Adipose tissue (tissue), 3 donors: ENCODE data around the gene SLC27A3. TPM values are rescaled to one million over a fixed set of nuclear protein-coding genes. Genes with fewer than 3 reads are reported as not detected.
"Not testable (repeated sequence)": the region's sequence is repeated elsewhere in the genome, so short reads cannot be mapped to it uniquely, and the experiment has no call there.

Experiments used
- H3K27ac ChIP-seq: one replicate; pipeline ENCODE4 v1.5.1; 2013; ENCODE audit warnings: low read depth, low read length
- WGBS, 3 donors: extraction: QIAGEN DNeasy Blood & Tissue Kit; methylation state at CpG; one replicate each; pipeline ENCODE4 v1.1.7; 2013; 5-methylcytosine and 5-hydroxymethylcytosine counted together
- polyA plus RNA-seq, 3 donors: library from polyadenylated mRNA; stranded (reverse); fragments of 200-250 nt; gene quantifications; one replicate each; pipeline ENCODE4 v1.2.3, GENCODE V29; 2013
- donor health status: healthy with polysubstance abuse.
- donor health status: Bipolar disorder and iron deficiency.
- donor health status: healthy.

The SLC27A3 gene
- polyA plus RNA-seq, 3 donors = 22.2 to 111 (median 83.7) TPM

DNA sequence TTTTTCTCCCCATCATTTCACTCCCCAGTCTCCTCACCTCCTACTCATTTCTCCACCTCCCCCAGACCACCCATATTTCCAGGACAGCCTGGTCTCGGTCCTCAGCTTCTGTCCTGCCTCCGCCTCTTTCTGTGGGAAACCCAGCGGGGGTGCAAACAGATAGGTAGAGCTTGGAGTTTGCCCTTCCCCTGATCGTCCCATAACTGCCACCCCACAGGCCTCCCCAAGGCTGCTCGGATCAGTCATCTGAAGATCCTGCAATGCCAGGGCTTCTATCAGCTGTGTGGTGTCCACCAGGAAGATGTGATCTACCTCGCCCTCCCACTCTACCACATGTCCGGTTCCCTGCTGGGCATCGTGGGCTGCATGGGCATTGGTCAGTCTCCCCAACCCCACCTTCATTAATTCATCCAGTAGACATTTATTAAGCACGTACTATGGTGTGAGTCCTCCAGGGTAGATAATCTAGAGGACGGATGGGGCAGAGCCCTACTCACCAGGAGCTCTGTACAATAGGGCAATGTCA is 1.7 kb downstream of the SLC27A3 start:
- no peak overlapping the region for H3K27ac ChIP-seq
- 83 to 86% (median 83%) methylated on average over 10 of the region's 10 CpGs for WGBS, 3 donors

DNA sequence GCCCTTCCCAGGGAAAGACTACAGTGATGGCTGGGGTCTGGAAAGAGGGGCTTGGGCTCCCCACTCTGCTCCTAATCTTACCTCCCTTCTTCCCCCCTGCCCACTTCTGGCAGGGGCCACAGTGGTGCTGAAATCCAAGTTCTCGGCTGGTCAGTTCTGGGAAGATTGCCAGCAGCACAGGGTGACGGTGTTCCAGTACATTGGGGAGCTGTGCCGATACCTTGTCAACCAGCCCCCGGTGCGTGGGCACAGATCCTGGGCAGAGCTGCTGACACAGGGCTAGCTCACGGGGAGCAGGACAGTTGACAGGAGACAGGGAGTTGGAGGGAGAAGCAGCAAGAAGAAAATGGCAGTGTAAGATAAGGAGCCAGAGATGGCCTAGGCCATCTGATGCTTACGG is 2.4 kb downstream of the SLC27A3 start:
- H3K27ac ChIP-seq = no peak overlapping the region
- 24 to 57% (median 50%) methylated on average over 7 of the region's 7 CpGs for WGBS, 3 donors

DNA sequence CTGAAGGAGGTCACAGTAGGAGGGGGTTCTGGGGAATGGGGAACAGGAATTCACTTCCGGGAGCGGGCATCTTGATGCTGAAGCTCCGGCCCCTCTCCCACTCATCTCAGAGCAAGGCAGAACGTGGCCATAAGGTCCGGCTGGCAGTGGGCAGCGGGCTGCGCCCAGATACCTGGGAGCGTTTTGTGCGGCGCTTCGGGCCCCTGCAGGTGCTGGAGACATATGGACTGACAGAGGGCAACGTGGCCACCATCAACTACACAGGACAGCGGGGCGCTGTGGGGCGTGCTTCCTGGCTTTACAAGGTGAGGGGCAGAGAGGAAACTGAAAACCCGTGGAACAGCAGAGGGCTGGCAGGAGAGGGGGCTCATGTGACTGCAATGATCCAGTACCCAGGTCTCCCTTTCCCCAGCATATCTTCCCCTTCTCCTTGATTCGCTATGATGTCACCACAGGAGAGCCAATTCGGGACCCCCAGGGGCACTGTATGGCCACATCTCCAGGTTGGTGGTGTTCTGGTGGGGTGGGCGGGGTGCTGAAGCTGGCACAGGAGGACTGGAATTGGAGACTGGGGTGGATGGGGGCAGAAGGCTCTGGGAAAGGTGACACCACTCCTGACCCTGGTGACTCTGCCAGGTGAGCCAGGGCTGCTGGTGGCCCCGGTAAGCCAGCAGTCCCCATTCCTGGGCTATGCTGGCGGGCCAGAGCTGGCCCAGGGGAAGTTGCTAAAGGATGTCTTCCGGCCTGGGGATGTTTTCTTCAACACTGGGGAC is 3.0 kb downstream of the SLC27A3 start:
- 86 to 90% (median 88%) methylated on average over 22 of the region's 22 CpGs for WGBS, 3 donors
- H3K27ac ChIP-seq = no peak overlapping the region

DNA sequence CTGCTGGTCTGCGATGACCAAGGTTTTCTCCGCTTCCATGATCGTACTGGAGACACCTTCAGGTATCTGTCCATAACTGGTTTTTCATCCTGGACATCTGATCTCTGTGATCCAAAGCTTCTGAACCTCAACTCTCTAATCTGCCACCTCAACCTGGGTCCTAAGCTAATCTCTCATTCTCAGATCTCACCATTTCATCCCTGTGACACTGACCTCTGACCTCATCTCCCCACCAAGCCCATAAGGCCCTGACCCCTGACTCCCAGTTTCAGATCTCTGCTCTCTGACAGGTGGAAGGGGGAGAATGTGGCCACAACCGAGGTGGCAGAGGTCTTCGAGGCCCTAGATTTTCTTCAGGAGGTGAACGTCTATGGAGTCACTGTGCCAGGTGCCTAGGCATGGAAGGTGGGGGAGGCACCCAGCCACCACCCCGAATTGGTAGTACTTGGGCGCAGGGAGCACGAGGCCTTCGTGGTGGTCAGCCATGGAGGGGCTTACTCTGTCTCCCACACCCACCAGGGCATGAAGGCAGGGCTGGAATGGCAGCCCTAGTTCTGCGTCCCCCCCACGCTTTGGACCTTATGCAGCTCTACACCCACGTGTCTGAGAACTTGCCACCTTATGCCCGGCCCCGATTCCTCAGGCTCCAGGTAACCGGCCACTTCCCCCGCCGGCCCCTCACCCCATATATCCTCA is 3.8 kb downstream of the SLC27A3 start:
- H3K27ac ChIP-seq = no peak overlapping the region
- 83 to 86% (median 85%) methylated on average over 18 of the region's 18 CpGs for WGBS, 3 donors

DNA sequence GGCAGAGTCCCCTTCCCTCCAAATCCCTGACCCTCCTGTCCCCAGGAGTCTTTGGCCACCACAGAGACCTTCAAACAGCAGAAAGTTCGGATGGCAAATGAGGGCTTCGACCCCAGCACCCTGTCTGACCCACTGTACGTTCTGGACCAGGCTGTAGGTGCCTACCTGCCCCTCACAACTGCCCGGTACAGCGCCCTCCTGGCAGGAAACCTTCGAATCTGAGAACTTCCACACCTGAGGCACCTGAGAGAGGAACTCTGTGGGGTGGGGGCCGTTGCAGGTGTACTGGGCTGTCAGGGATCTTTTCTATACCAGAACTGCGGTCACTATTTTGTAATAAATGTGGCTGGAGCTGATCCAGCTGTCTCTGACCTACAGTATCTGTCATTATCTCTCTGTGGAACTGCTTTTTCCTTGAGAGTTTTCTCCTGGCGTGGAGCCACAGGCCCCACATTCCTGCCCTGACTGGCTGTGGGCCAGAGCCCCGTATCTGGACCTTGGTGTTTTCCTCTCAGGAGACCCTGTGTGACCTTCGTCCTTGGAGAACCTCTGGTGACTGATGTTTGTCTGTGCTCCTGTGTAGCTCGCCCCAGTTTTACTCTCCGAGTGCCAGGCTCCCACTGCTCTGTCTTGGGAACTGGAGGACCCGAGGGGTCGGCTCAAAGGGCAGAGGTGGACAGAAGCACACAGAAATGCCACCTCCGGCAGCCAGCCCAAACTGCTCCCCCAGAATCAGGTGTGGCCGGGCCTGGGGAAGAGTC is 4.8 kb downstream of the SLC27A3 start:
- WGBS, 3 donors = 29 to 68% (median 58%) methylated on average over 17 of the region's 17 CpGs
- no peak overlapping the region for H3K27ac ChIP-seq

DNA sequence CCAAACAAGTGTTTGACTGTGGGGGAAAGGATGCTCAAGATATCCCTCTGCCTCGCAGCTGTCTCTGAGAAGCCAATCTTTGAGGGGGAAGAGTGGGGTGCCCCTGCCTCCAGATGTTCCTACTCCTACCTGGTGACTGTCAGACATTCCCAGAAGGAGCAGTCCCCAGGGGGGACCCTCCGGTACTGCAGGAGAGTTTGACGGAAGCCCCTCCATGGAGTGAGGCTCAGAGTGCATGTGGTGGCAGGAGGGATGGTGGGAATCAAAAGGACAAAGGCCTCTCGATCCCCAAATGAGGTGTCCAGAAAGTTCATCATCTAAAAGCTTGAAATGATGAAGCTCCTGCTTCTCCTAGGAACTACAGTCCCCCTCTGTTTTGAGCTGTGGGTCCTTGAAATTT is 5.3 kb downstream of the SLC27A3 start:
- WGBS, 3 donors = 64 to 82% (median 71%) methylated on average over 4 of the region's 4 CpGs

DNA sequence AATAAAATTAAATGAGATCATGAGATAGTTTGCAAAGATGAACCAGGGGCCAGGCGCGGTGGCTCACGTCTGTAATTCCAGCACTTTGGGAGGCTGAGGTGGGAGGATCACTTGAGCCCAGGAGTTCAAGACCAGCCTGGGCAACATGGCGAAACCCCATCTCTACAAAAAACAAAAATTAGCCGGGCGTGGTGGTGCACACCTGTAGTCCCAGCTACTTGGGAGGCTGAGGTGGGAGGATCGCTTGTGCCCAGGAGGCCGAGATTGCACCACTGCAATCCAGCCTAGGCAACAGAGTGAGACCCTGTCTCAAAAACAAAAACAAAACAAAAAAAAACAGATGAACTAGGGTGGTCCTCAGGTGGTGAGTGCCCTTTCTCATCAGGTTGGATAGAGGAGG is 7.4 kb downstream of the SLC27A3 start:
- H3K27ac ChIP-seq = not testable (repeated sequence)
- WGBS, 3 donors = 90 to 92% (median 92%) methylated on average over 8 of the region's 8 CpGs

More for the DNA sequence above, 5.3 kb downstream of the SLC27A3 start:
- no peak overlapping the region for H3K27ac ChIP-seq

DNA sequence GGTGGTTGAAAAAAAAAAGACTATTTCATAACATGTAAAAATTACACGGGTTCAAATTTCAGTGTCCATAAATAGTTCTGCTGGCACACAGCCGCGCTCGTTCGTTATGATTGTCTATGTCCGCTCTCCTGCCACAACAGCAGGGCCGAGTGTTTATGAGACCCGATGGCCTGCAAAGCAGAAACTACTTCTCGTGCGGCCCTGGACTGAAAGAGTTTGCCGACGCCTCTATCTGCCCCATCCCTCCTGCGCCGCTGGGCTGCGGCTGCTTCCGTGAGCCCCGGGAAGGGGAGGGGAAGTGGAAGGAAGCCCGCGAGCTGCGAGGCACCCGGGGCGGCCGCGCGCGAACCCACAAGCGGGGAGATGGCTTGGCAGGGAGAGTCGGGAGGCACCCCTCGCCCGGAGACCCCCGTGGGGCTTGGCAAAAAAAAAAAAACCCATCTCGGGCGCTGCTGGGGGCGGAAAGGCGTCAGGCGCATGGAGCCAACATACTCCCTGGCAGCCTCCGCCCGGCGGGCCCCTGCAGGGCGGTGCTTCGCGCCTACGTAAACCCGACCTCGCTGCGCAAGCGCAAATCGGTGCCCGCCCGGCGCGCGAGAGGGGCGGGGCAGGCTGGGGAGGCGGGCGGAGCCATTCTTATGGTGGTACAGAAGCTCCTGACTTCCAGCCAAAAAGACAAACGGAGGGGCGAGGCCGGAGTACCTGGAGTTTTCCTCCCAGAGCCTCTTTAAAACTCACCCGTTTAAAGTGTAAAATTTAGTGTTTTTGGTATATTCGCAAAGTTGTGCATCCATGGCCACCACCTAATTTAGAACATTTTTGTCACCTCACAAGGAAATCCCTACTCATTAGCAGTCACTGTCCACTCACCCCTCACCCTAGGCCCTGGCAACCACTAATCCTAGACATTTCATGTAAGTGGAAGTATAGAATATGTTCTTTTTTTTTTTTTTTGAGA is 8.3 kb downstream of the SLC27A3 start:
- WGBS, 3 donors = 0 to 1% (median 1%) methylated on average over 58 to 61 of the region's 61 CpGs

DNA sequence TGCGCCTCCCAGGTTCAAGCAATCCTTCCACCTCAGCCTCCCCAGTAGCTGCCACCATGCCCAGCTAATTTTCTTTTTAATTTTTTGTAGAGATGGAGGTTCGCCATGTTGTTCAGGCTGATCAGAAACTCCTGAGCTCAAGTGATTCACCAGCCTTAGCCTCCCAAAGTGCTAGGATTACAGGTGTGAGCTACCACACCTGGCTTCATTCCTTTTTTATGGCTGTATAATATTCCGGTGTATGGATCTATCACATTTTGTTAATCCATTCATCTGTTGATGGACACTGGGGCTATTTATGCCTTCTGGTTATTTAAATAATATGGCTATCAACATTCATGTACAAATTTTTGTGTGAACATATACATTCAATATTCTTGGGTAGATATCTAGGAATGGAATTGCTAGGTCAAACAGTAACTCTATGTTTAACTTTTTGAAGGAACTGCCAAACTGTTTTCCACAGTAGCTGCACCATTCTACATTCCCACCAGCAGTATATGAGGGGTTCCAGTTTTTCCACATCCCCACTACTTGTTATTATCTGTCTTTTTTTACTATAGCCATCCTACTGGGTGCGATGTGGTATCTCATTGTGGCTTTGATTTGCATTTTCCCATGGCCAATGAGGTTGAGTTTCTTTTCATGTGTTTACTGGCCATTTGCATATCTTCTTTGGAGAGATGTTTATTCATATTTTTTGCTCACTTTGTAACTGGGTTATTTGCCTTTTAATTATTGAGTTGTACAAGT is 11.0 kb downstream of the SLC27A3 start:
- WGBS, 3 donors = 95 to 97% (median 96%) methylated on average over 4 of the region's 4 CpGs
- H3K27ac ChIP-seq = no peak overlapping the region

More for the DNA sequence above, 8.3 kb downstream of the SLC27A3 start:
- peak overlapping the region; percentile 67 for H3K27ac ChIP-seq

DNA sequence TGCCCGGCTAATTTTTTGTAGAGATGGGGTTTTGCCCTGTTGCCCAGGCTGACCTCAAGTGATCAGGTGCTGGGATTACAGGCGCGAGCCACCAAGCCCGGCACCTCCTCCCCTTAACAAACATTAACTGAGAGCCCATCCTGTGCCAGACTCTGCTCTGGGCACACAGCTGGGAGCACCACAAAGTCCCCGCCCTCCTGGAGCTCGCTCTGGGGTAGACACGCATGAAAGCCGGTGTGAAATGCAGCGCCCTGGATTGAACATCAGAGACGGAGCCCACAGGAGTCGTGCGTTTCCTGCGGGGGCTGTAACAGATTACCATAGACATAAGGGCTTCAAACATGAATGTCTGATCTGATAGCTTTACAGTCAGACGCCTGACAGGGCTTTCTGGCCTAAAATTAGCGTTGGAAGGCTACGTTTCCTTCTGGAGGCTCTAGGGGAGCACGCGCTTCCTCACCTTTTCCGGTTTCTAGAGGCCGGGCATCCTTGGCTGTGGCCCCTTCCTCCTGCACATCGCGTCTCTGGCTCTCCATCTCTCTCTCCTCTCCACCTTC is 14.3 kb downstream of the SLC27A3 start:
- H3K27ac ChIP-seq = peak overlapping the region; percentile 55
- WGBS, 3 donors = 27 to 40% (median 39%) methylated on average over 22 of the region's 22 CpGs

DNA sequence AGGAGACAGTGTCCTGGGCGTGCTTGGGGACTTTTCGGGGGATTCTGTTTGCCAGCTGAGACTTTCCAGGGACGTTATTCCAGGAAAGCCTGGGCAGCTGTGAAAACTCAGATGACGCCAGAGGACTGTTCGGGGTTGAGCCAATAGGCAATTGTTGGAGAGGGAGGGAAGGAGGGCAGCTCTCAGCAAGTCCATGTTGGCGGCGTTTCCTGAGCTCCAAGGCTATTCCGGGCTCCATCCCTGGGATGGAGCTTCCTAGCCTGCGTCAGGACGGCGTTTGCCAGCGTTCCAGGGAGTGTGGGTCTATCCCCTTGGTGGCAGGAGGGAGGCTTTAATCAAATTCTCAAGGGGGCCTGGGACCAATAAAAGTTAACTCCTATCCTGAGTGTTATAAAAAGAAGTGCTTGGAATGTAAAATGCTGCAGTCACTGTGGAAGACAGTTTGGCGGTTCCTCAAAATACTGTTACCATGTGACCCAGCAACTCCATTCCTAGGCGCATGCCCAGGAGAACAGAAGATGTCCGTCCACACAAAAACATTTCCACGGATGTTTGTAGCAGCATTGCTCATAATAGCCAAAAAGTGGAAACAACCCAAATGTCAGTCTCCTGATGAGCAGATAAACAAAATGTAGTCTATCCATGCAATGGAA is 15.2 kb downstream of the SLC27A3 start:
- WGBS, 3 donors = 19 to 37% (median 20%) methylated on average over 16 of the region's 16 CpGs
- H3K27ac ChIP-seq = peak overlapping the region; percentile 55

DNA sequence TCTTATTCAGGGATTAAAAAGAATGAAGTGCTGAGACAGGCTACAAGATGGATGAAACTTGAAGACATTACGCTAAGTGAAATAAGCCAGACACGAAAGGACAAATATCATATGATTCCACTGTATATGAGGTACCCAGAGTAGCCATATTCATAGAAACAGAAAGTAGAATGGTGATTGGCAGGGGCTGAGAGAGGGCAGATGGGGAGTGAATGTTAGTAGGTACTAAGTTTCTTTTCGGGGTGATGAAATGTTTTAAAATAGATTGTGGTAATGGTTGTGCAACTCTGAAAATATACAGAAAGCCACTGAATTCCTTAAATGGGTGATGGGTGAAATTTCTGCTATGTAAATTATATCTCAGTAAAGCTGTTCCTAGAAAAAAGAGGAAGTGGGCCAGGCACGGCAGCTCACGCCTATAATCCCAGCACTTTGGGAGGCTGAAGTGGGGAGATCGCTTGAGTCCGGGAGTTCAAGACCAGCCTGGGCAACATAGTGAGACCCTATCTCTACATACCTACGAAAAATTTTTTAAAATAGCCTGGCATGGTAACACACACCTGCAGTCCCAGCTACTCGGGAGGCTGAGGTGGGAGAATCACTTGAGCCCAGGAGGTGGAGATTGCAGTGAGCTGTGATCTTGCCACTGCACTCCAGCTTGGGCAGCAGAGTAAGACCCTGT is 15.9 kb downstream of the SLC27A3 start:
- 40 to 74% (median 45%) methylated on average over 9 of the region's 9 CpGs for WGBS, 3 donors
- H3K27ac ChIP-seq = no peak overlapping the region

DNA sequence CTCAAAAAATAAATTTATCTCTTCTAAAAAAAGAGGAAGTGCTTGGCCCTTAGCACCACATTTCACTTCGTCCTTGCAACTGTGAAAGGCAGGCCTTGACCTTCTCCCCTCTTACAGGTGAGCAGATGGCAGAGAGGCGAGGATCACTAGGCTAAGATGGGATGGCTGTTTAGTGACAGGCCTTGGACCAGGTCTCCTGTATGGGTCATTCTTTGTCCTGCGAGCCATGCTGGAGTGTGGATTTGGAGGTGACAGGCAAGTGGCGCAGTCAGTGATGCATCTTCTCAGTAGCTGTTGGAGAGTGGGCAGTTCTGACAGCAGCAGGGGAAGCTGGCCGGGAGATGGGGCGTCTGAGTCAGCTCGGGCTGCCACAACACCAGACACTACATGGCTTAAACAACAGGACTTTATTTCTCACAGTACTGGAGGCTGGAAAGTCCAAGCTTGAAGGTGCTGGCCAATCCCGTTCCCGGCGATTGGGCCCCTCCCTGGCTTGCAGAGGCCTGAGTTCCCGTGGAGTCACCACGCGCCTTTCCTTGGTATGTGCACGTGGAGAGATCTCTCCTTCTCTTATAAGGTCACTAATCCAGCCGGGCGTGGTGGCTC is 16.5 kb downstream of the SLC27A3 start:
- WGBS, 3 donors = 80 to 88% (median 84%) methylated on average over 16 of the region's 16 CpGs
- H3K27ac ChIP-seq = no peak overlapping the region

DNA sequence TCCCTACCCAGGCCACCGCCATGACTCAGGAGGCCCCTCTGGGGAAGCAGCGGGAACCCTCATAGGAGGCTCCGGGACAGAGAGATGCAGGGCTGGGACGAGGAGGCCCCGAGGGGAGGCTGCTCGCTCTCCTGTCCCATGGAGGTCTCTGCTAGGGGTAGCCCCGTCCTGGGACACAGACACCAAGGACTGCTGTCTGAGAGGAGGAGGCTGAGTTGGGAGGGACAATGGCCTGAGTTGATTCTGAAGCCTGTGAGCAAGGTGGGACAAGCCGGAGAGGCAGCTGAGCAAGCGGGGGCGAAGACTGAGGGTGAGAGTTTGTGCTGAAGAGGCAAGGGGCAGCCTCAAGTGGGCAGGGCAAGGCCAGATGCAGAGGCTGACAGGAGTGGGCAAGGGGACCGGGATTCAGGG is 17.4 kb downstream of the SLC27A3 start:
- WGBS, 3 donors = 90 to 94% (median 91%) methylated on average over 11 of the region's 11 CpGs
- no peak overlapping the region for H3K27ac ChIP-seq

DNA sequence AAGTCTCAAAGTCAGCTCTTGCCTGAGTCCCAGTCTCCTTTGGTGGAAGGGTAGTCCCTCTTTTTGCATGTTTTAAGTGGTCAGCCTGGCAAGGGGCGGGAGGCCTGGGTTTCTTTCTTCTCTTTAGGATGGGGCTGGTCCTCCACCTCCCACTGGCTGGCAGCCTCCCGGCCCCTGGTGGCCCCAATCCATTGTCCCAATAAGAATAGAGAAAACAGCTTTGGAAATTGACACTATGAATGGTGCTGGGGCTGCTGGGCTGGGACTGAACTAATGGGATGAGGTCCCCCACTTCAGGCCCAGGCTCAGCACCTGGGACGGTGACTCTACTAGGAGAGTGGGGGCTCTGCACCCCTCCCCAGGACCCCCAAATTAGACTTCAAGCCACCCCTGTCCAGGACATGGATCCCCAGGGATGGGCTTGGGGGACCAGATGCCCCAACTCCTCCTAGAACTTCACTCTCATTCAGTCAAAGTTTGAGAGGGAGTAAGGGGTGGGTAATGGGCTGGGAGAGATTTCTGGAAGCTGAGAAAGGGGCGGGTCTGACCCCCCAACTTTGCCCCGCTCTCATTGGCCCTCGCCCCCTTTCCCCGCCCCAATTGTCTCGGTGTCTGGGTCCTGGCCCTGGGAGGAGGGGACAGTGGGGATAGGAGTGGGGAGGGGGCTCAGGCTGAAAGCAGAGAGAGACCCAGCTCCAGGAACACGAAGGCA is 18.2 kb downstream of the SLC27A3 start:
- 76 to 87% (median 85%) methylated on average over 8 to 9 of the region's 9 CpGs for WGBS, 3 donors
- H3K27ac ChIP-seq = no peak overlapping the region
